ENCODE results near the gene MTURN.

DNA sequence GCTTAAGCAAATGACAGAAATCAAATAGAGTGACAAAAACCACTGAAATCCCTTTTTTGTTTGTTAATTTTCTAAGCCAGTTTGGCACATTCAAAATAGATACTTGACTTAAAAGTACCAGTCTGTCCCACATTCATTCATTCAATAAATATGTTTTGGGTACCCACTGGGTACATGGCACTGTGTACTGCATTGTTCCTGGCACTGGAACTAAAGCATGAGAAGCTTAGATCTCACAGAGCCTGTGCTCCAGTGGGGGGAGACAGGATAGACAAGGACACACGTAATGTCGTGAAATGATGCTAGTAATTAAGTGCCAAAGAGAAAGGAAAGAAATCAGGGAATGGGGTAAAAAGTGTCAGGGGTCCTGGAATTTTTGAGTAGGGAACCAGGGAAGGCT, 13.0 kb downstream of the MTURN start:
- TF ChIP-seq, protein P1, sequence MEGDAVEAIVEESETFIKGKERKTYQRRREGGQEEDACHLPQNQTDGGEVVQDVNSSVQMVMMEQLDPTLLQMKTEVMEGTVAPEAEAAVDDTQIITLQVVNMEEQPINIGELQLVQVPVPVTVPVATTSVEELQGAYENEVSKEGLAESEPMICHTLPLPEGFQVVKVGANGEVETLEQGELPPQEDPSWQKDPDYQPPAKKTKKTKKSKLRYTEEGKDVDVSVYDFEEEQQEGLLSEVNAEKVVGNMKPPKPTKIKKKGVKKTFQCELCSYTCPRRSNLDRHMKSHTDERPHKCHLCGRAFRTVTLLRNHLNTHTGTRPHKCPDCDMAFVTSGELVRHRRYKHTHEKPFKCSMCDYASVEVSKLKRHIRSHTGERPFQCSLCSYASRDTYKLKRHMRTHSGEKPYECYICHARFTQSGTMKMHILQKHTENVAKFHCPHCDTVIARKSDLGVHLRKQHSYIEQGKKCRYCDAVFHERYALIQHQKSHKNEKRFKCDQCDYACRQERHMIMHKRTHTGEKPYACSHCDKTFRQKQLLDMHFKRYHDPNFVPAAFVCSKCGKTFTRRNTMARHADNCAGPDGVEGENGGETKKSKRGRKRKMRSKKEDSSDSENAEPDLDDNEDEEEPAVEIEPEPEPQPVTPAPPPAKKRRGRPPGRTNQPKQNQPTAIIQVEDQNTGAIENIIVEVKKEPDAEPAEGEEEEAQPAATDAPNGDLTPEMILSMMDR (IDR thresholded peaks at IDR 0.05) = no peak
- TF ChIP-seq EZH2 (IDR thresholded peaks at IDR 0.05) (no peak), EZH2phosphoT487 (IDR thresholded peaks at IDR 0.05) (no peak)

Measured in neural progenitor cell (in vitro differentiated cells).